Measurements from ENCODE around the gene ESPNL.

DNA sequence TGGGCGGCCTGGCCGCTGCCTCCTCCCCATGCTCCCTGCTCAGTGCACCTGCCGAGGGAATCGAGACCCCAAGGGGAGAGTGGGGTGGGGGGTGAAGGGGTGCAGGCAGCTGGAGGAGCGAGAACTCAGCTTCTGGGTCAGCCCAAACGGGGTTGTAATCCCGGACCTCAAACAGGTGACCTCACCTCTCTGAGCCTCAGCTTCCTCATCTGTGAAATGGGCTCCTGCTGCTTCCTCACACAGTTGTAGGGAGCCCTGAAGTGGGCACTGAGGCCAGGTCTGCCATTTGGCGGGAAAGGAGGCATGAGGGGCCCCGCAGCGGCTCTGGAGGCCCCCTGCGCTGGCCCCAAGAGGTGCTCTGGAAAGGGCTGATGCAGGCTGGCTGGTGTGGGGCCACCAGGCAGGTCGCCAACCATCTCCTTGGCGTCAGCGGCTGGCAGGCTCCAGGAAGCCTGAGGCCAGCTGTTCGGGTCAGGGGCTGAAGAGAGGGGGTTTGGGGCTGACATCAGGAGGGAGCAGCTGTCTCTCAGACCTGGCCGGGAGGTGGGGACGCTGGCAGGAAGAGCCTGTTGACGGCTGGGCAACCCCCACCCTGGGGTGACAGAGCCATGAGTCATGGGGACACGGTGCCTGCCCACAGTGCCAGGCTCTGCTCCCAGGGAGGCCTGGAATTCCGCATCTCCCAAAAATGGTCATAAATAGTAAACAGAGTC, 43.3 kb downstream of the ESPNL start:
- no peak for TF ChIP-seq ZNF274 (IDR thresholded peaks at IDR 0.05; ENCODE audit: low read depth, low read length)
- no peak for TF ChIP-seq YY1 (IDR thresholded peaks at IDR 0.05; ENCODE audit: insufficient read depth, insufficient read length)

All from NT2/D1 (cell line).